SK-N-SH (cell line): Measurements from ENCODE around the gene TWSG1.
A peak's percentile ranks its signal among the peaks of the same experiment; 100 is the strongest.

Experiments
- CTCF ChIP-seq: fragments of 200-600 bp; sonication (generic); IDR thresholded peaks from 2 replicates; pipeline ENCODE4 v1.6.1; 2017; ENCODE audit warnings: antibody characterized with exemption, mild to moderate bottlenecking, moderate library complexity
- GABPA ChIP-seq: IDR thresholded peaks from 2 replicates; pipeline ENCODE4 v1.4.0; 2012; ENCODE audit warnings: low read depth, mild to moderate bottlenecking
- GATA2 ChIP-seq: sonication (generic); formaldehyde crosslinking; IDR thresholded peaks from 2 replicates; pipeline ENCODE4 v1.5.0; 2020; ENCODE audit warnings: mild to moderate bottlenecking, missing genetic modification reagents
- JUND ChIP-seq: IDR thresholded peaks from 2 replicates; pipeline ENCODE4 v1.4.0; 2012
- PBX3 ChIP-seq: IDR thresholded peaks from 2 replicates; pipeline ENCODE4; 2012
- POLR2AphosphoS5 ChIP-seq: IDR thresholded peaks from 2 replicates; pipeline ENCODE4 v1.6.1; 2012; ENCODE audit warnings: low read depth, low read length
- RFX5 ChIP-seq: IDR thresholded peaks from 2 replicates; pipeline ENCODE4 v1.6.1; 2012; ENCODE audit warnings: mild to moderate bottlenecking, improper control_type of control experiment, low read length
- TCF12 ChIP-seq: IDR thresholded peaks from 2 replicates; pipeline ENCODE4 v1.4.0; 2012
- TEAD4 ChIP-seq: IDR thresholded peaks from 2 replicates; pipeline ENCODE4 v1.4.0; 2012; ENCODE audit warnings: mild to moderate bottlenecking, borderline replicate concordance; ENCODE audit not compliant: insufficient read depth
- TF ChIP-seq, protein P1 (sequence below): IDR thresholded peaks from 2 replicates; pipeline ENCODE4 v1.6.1; 2012; ENCODE audit warnings: mild to moderate bottlenecking, low read depth, low read length, moderate library complexity

DNA sequence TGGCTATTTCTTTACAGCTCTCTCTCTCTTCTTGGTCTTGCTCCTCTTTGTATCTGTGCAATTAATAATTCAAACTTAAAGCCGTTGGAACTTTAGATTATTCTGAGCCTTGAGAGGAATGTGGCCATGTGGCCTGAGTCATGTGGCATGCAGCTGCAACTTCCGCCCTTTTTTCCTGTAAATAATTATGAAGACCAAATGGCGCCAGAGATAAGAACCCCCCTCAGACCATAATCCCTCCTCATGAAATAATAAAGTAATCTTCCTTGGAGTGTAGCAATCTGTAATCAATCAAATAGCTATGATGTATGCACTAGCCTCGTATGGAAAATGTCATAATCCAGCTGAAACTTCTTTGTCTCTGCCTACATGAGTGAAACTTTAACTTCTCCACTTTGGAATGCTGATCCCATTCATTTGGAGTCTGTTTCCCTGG, 13.5 kb upstream of the TWSG1 start:
- no peak for TF ChIP-seq CTCF
- TF ChIP-seq RFX5: no peak
- TF ChIP-seq TEAD4: no peak
- TF ChIP-seq GABPA: no peak
- no peak for TF ChIP-seq POLR2AphosphoS5
- 0 out of 2 replicates have a peak, but pooled peaks have one; percentile 28 for TF ChIP-seq TCF12
- TF ChIP-seq, protein P1, sequence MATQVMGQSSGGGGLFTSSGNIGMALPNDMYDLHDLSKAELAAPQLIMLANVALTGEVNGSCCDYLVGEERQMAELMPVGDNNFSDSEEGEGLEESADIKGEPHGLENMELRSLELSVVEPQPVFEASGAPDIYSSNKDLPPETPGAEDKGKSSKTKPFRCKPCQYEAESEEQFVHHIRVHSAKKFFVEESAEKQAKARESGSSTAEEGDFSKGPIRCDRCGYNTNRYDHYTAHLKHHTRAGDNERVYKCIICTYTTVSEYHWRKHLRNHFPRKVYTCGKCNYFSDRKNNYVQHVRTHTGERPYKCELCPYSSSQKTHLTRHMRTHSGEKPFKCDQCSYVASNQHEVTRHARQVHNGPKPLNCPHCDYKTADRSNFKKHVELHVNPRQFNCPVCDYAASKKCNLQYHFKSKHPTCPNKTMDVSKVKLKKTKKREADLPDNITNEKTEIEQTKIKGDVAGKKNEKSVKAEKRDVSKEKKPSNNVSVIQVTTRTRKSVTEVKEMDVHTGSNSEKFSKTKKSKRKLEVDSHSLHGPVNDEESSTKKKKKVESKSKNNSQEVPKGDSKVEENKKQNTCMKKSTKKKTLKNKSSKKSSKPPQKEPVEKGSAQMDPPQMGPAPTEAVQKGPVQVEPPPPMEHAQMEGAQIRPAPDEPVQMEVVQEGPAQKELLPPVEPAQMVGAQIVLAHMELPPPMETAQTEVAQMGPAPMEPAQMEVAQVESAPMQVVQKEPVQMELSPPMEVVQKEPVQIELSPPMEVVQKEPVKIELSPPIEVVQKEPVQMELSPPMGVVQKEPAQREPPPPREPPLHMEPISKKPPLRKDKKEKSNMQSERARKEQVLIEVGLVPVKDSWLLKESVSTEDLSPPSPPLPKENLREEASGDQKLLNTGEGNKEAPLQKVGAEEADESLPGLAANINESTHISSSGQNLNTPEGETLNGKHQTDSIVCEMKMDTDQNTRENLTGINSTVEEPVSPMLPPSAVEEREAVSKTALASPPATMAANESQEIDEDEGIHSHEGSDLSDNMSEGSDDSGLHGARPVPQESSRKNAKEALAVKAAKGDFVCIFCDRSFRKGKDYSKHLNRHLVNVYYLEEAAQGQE: no peak
- no peak for TF ChIP-seq JUND
- no peak for TF ChIP-seq PBX3
- TF ChIP-seq GATA2 (CRISPR knock-in tag): no peak
